Tibial artery (tissue), 4 donors: ENCODE data around the gene C18orf32.
"Not testable (repeated sequence)": the region's sequence is repeated elsewhere in the genome, so short reads cannot be mapped to it uniquely, and the experiment has no call there.

ENCODE experiments used
- DNase-seq, 2 donors: peaks; one replicate each; pipeline ENCODE4 v3.0.0-alpha.2; 2019
- H3K27ac ChIP-seq, 2 donors: fragments of 200-600 bp; sonication (generic) in 1 of 2; 1 replicate in 1 of 2; 2 replicates in 1 of 2; pipeline ENCODE4 v1.5.1; 2018 to 2019; ENCODE audit warnings: mild to moderate bottlenecking in 1 of 2
- H3K27me3 ChIP-seq, 2 donors: fragments of 200-600 bp; sonication (generic) in 1 of 2; one replicate each; pipeline versions ENCODE4 v1.5.1 to v1.6.0; 2016 to 2019
- H3K36me3 ChIP-seq, 3 donors: fragments of 200-600 bp; sonication (generic) in 2 of 3; one replicate each; pipeline ENCODE4 v1.5.1; 2016 to 2019; ENCODE audit warnings: mild to moderate bottlenecking in 2 of 3
- H3K4me1 ChIP-seq, 4 donors: fragments of 200-600 bp; sonication (generic) in 2 of 4; 1 replicate in 3 of 4; 2 replicates in 1 of 4; pipeline ENCODE4 v1.5.1; 2016 to 2019
- H3K4me3 ChIP-seq, 2 donors: fragments of 200-600 bp; sonication (generic) in 1 of 2; 1 replicate in 1 of 2; 2 replicates in 1 of 2; pipeline ENCODE4 v1.5.1; 2018 to 2019; ENCODE audit warnings: mild to moderate bottlenecking in 2 of 2
- H3K9me3 ChIP-seq, 3 donors: fragments of 200-600 bp; sonication (generic) in 1 of 3; one replicate each; pipeline ENCODE4 v1.5.1; 2016 to 2019
- intact Hi-C: fragments of 100-400 bp; cut with DNase I; formaldehyde crosslinking; loops from one replicate; pipeline ENCODE4 v1.15.0; 2023; ENCODE audit warnings: low total_unique reads
- TF ChIP-seq, protein P1 (sequence below), 2 experiments: fragments of 200-600 bp in 1 of 2; fragments of 450-650 bp in 1 of 2; IDR thresholded peaks; one replicate each; pipeline ENCODE4 v1.5.1; 2017 to 2019; ENCODE audit warnings: antibody characterized with exemption in 2 of 2, mild to moderate bottlenecking in 1 of 2, moderate library complexity in 1 of 2

Gene C18orf32

DNA sequence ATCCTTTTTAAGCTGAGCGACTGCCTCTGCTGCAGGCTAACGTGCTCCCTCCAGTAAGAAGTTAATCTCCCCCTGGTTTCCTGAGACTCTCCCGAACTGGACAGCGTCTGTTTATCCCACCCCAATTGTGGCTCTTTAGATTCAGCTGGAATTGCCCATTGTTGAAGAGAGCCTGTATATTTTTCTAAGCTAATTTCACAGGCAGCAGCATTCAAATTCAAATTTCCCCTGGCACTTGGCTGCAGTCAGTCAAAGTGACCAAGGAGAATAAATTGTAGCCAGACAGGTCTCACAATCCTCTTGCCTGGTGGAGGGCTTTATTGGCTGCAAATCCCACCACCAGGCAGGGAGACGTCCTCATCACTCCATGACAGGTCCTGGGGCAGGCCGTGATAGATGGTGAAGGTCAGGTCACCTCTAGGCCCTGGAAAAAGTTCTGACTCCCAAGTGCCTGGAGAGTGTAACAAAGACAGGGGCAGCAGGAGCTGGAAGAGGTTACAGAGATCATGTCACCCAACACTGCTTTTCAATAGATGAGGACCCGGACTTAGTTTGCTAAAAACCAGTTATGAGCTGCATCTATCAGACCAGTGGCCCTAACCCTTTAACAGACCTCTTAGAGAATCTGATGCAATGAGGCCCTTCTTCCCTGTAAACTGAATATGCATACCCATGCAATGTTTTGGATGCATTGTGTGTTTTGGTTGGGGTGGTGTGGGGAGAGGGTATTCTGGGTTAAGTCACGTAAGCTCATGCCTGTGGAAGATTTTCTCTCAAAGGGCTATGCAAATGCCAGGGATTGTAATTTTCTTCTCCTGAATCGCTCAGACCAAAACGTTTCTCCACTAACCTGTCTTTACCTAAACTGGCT is 32.3 kb upstream of the C18orf32 start:
- TF ChIP-seq, protein P1, sequence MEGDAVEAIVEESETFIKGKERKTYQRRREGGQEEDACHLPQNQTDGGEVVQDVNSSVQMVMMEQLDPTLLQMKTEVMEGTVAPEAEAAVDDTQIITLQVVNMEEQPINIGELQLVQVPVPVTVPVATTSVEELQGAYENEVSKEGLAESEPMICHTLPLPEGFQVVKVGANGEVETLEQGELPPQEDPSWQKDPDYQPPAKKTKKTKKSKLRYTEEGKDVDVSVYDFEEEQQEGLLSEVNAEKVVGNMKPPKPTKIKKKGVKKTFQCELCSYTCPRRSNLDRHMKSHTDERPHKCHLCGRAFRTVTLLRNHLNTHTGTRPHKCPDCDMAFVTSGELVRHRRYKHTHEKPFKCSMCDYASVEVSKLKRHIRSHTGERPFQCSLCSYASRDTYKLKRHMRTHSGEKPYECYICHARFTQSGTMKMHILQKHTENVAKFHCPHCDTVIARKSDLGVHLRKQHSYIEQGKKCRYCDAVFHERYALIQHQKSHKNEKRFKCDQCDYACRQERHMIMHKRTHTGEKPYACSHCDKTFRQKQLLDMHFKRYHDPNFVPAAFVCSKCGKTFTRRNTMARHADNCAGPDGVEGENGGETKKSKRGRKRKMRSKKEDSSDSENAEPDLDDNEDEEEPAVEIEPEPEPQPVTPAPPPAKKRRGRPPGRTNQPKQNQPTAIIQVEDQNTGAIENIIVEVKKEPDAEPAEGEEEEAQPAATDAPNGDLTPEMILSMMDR (IDR thresholded peaks at IDR 0.05) = no peak
- intact Hi-C loops = no loop called here

DNA sequence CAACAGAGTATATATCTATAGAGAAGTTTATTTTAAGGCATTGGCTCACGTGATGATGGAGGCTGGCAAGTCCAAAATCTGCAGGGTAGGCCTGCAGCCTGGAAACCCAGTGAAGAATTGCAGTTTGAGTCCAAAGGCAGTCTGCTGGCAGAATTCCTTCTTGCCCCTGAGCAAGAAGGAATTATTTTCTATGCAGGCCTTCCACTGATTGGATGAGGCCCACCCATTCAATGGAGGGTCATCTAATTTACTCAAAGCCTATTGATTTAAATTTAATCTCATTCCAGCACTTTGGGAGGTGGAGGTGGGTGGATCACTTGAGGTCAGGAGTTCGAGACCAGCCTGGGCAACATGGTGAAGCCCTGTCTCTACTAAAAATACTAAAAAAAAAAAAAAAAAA is 30.4 kb upstream of the C18orf32 start:
- DNase-seq = no peak
- intact Hi-C loops = no loop called here
- TF ChIP-seq, protein P1 (IDR thresholded peaks at IDR 0.05) = no peak

More for the DNA sequence above, 32.3 kb upstream of the C18orf32 start:
- H3K27ac ChIP-seq = no peak overlapping the region
- H3K4me1 ChIP-seq = no peaks in the 10 kb centered on the region
- DNase-seq = no peak
- no peaks in the 10 kb centered on the region for H3K36me3 ChIP-seq
- H3K27me3 ChIP-seq = no peaks in the 10 kb centered on the region
- H3K4me3 ChIP-seq = no peak overlapping the region
- H3K9me3 ChIP-seq = no peaks in the 10 kb centered on the region

DNA sequence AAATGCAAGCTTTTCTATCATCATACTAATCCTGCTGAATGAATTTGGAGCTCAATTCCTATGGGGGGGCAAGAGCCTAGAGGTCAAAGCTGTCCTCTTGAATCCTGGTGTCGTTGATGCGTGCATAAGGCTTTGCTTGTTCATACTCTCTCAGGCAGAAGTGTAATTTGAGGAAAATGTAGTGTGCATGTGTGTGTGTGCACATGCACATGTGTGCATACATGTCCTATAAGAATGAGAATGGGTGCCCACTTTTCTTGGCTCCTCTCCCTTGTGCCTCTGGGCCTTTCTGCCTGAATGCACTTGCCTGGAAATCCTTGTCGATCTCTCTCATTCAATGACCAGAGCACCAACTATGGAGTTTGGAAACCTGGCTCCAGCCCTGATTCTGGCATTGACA is 28.5 kb upstream of the C18orf32 start:
- Histone ChIP-seq H3K4me1 (no peaks in the 10 kb centered on the region), H3K4me3 (no peak overlapping the region), H3K27ac (no peak overlapping the region), H3K9me3 (no peaks in the 10 kb centered on the region), H3K27me3 (no peaks in the 10 kb centered on the region), H3K36me3 (no peaks in the 10 kb centered on the region)
- TF ChIP-seq, protein P1 (IDR thresholded peaks at IDR 0.05) = no peak
- no peak for DNase-seq
- intact Hi-C loops = no loop called here

More for the DNA sequence above, 30.4 kb upstream of the C18orf32 start:
- H3K36me3 ChIP-seq = no peaks in the 10 kb centered on the region
- H3K9me3 ChIP-seq = no peaks in the 10 kb centered on the region
- no peak overlapping the region for H3K27ac ChIP-seq
- no peak overlapping the region for H3K4me3 ChIP-seq
- H3K27me3 ChIP-seq = no peaks in the 10 kb centered on the region
- no peaks in the 10 kb centered on the region for H3K4me1 ChIP-seq

DNA sequence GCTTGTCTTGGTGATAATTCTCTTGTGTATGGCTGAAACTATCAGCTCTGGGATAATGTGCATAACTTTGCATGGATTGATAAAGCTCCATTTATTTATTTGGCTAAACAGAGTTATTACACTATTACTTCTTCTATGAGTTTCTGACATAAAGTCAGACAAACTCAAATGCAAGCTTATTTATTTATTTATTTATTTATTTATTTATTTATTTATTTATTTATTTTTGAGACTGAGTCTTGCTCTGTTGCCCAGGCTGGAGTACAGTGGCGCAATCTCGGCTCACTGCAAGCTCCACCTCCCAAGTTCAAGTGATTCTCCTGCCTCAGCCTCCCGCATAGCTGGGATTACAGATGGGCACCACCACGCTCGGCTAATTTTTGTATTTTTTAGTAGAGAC is 28.0 kb upstream of the C18orf32 start:
- H3K27ac ChIP-seq, H3K4me3 ChIP-seq, H3K9me3 ChIP-seq, DNase-seq, intact Hi-C loops, H3K27me3 ChIP-seq, H3K36me3 ChIP-seq, H3K4me1 ChIP-seq: not testable (repeated sequence)

DNA sequence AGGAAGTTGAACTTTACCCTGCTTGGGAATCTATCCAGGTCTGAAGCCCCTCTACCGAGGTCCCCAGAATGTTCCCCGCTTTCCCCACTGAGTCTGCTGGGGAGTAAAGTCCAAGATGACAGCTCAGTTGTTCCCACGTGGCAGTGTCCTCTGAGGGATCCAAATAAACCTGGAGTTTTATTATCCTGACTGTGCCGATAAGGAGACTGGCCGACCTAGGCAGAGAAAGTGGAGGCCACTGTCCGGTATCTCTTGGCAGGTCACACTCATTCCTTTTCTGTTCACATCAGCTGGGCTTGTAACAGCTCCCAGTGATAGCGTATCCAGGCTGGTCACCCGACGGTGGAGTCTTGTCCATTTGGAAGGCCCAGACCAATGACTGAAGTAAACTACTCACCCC is 27.5 kb upstream of the C18orf32 start:
- Histone ChIP-seq H3K27me3 (no peaks in the 10 kb centered on the region), H3K4me3 (no peak overlapping the region), H3K9me3 (no peaks in the 10 kb centered on the region), H3K36me3 (no peaks in the 10 kb centered on the region), H3K27ac (no peak overlapping the region), H3K4me1 (no peaks in the 10 kb centered on the region)
- intact Hi-C loops = loop anchor here (5.0 kb wide), 1 partner anchor 343 kb away; no protein-coding TSS in a partner anchor
- TF ChIP-seq, protein P1 (IDR thresholded peaks at IDR 0.05) = no peak
- DNase-seq = no peak

DNA sequence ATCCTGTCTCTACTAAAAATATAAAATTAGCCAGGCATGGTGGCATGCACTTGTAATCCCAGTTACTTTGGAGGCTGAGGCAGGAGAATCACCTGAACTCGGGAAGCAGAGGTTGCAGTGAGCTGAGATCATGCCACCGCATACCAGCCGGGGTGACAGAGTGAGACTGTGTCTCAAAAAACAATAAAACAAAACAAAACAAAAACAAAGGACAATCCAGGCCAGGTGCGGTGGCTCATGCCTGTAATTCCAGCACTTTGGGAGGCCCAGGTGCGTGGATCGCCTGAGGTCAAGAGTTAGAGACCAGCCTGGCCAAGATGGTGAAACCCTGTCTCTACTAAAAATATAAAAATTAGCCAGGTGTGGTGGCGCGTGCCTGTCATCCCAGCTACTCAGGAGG is 25.8 kb upstream of the C18orf32 start:
- not testable (repeated sequence) for H3K4me1 ChIP-seq, H3K27ac ChIP-seq, H3K4me3 ChIP-seq, H3K9me3 ChIP-seq, H3K36me3 ChIP-seq, DNase-seq, H3K27me3 ChIP-seq
- intact Hi-C loops = loop anchor here (5.0 kb wide), 1 partner anchor 344 kb away; no protein-coding TSS in a partner anchor
